ENCODE data around the gene WASL.
"Not testable (repeated sequence)": the region's sequence is repeated elsewhere in the genome, so short reads cannot be mapped to it uniquely, and the experiment has no call there.

The WASL gene

GRCh38 chr7:123748734-123749536, at the start of gene WASL:
Gene WASL, minus strand, starts transcription at chr7:123749003. Its CDS starts 269 bp downstream, at chr7:123748734.
- DNase-seq (ENCODE audit: low read depth) = peak; percentile 35

GRCh38 chr7:123797673-123798531, 49.1 kb upstream of the WASL start:
- peak; percentile 85 for DNase-seq (ENCODE audit: low read depth)

- no peak for DNase-seq (ENCODE audit: low read depth)
Measured at GRCh38 chr7:123796568-123796967, 47.8 kb upstream of the WASL start.

- DNase-seq (ENCODE audit: low read depth) = no peak
Measured at GRCh38 chr7:123795917-123796316, 47.1 kb upstream of the WASL start.

GRCh38 chr7:123795116-123795515, 46.3 kb upstream of the WASL start:
- not testable (repeated sequence) for DNase-seq (ENCODE audit: low read depth)

- no peak for DNase-seq (ENCODE audit: low read depth)
Measured at GRCh38 chr7:123792547-123792946, 43.7 kb upstream of the WASL start.

GRCh38 chr7:123791001-123791400, 42.2 kb upstream of the WASL start:
- DNase-seq (ENCODE audit: low read depth) = no peak

- DNase-seq (ENCODE audit: low read depth) = no peak
Measured at GRCh38 chr7:123789817-123790216, 41.0 kb upstream of the WASL start.

GRCh38 chr7:123789206-123789784, 40.5 kb upstream of the WASL start:
- DNase-seq (ENCODE audit: low read depth) = no peak

GRCh38 chr7:123788584-123788983, 39.8 kb upstream of the WASL start:
- DNase-seq (ENCODE audit: low read depth) = no peak

- DNase-seq (ENCODE audit: low read depth) = no peak
Measured at GRCh38 chr7:123787220-123788007, 38.6 kb upstream of the WASL start.

GRCh38 chr7:123784263-123784662, 35.5 kb upstream of the WASL start:
- DNase-seq (ENCODE audit: low read depth) = no peak

- DNase-seq (ENCODE audit: low read depth) = no peak
Measured at GRCh38 chr7:123783820-123784219, 35.0 kb upstream of the WASL start.

- DNase-seq (ENCODE audit: low read depth) = no peak
Measured at GRCh38 chr7:123782071-123782798, 33.4 kb upstream of the WASL start.

GRCh38 chr7:123780472-123780871, 31.7 kb upstream of the WASL start:
- not testable (repeated sequence) for DNase-seq (ENCODE audit: low read depth)

GRCh38 chr7:123774496-123774895, 25.7 kb upstream of the WASL start:
- no peak for DNase-seq (ENCODE audit: low read depth)

GRCh38 chr7:123773481-123773880, 24.7 kb upstream of the WASL start:
- DNase-seq (ENCODE audit: low read depth) = no peak

- no peak for DNase-seq (ENCODE audit: low read depth)
Measured at GRCh38 chr7:123772652-123773051, 23.8 kb upstream of the WASL start.

GRCh38 chr7:123771846-123772245, 23.0 kb upstream of the WASL start:
- no peak for DNase-seq (ENCODE audit: low read depth)

- no peak for DNase-seq (ENCODE audit: low read depth)
Measured at GRCh38 chr7:123771256-123771655, 22.5 kb upstream of the WASL start.

- DNase-seq (ENCODE audit: low read depth) = peak; percentile 34
Measured at GRCh38 chr7:123770378-123770777, 21.6 kb upstream of the WASL start.

Data from non-pigmented ciliary epithelial cell (primary cell).